ENCODE measurements around the gene MMP10. TPM values are rescaled to one million over a fixed set of nuclear protein-coding genes. Genes with fewer than 3 reads are reported as not detected.
"Not testable (repeated sequence)": the region's sequence is repeated elsewhere in the genome, so short reads cannot be mapped to it uniquely, and the experiment has no call there.

MMP10 gene
- total and polyA plus RNA-seq, 9 donors, result not detected

- H3K27me3 ChIP-seq (ENCODE audit: control insufficient read depth, insufficient read depth, low read length); DNase-seq; H3K4me3 ChIP-seq (ENCODE audit: low read length); H3K36me3 ChIP-seq (ENCODE audit: control insufficient read depth, insufficient read depth, low read length); H3K9me3 ChIP-seq (replicated peaks; ENCODE audit: control insufficient read depth, low read depth, low read length); H3K27ac ChIP-seq (ENCODE audit: low read length); H3K4me1 ChIP-seq (ENCODE audit: control insufficient read depth, insufficient read depth, low read length): not testable (repeated sequence)
- WGBS (ENCODE audit: insufficient coverage), result 47% methylated on average over 6 of the region's 8 CpGs
Observed at GRCh38 chr11:102730944-102731343, 49.5 kb downstream of the MMP10 start.

GRCh38 chr11:102729849-102730815, 50.3 kb downstream of the MMP10 start:
- H3K27ac ChIP-seq (ENCODE audit: low read length), result peak overlapping the region; percentile 40
- H3K9me3 ChIP-seq (replicated peaks; ENCODE audit: control insufficient read depth, low read depth, low read length), result no peaks in the 10 kb centered on the region
- H3K27me3 ChIP-seq (ENCODE audit: control insufficient read depth, insufficient read depth, low read length), result no peaks in the 10 kb centered on the region
- no peaks in the 10 kb centered on the region for H3K36me3 ChIP-seq (ENCODE audit: control insufficient read depth, insufficient read depth, low read length)
- no peak overlapping the region for H3K4me3 ChIP-seq (ENCODE audit: low read length)
- peak; percentile 71 for DNase-seq
- WGBS (ENCODE audit: insufficient coverage), result 53% methylated on average over 7 of the region's 9 CpGs
- H3K4me1 ChIP-seq (ENCODE audit: control insufficient read depth, insufficient read depth, low read length), result no peaks in the 10 kb centered on the region

- H3K9me3 ChIP-seq (replicated peaks; ENCODE audit: control insufficient read depth, low read depth, low read length), result no peaks in the 10 kb centered on the region
- no peak overlapping the region for H3K27ac ChIP-seq (ENCODE audit: low read length)
- no peaks in the 10 kb centered on the region for H3K36me3 ChIP-seq (ENCODE audit: control insufficient read depth, insufficient read depth, low read length)
- no peak overlapping the region for H3K4me3 ChIP-seq (ENCODE audit: low read length)
- WGBS (ENCODE audit: insufficient coverage), result no CpG with 5 or more reads among the region's 2 CpGs
- H3K27me3 ChIP-seq (ENCODE audit: control insufficient read depth, insufficient read depth, low read length), result no peaks in the 10 kb centered on the region
- no peaks in the 10 kb centered on the region for H3K4me1 ChIP-seq (ENCODE audit: control insufficient read depth, insufficient read depth, low read length)
- peak; percentile 26 for DNase-seq
Observed at GRCh38 chr11:102727890-102728289, 52.5 kb downstream of the MMP10 start.

GRCh38 chr11:102724904-102725500, 55.4 kb downstream of the MMP10 start, which contains the start of gene MMP8:
Gene MMP8 (minus strand): TSS chr11:102724954. CDS start chr11:102724855, 99 bp downstream.
- Histone ChIP-seq H3K27ac (ENCODE audit: low read length) (no peak within 1 kb of the TSS), H3K27me3 (ENCODE audit: control insufficient read depth, insufficient read depth, low read length) (no peaks in the 10 kb centered on the region)
- WGBS (ENCODE audit: insufficient coverage), result 33% methylated on average over 2 of the region's 2 CpGs

GRCh38 chr11:102722821-102723220, 57.6 kb downstream of the MMP10 start:
- Histone ChIP-seq H3K36me3 (ENCODE audit: control insufficient read depth, insufficient read depth, low read length) (no peaks in the 10 kb centered on the region), H3K9me3 (replicated peaks; ENCODE audit: control insufficient read depth, low read depth, low read length) (no peaks in the 10 kb centered on the region), H3K27ac (ENCODE audit: low read length) (no peak overlapping the region), H3K4me3 (ENCODE audit: low read length) (no peak overlapping the region), H3K27me3 (ENCODE audit: control insufficient read depth, insufficient read depth, low read length) (no peaks in the 10 kb centered on the region), H3K4me1 (ENCODE audit: control insufficient read depth, insufficient read depth, low read length) (no peaks in the 10 kb centered on the region)
- DNase-seq, result no peak

More at GRCh38 chr11:102724904-102725500, 55.4 kb downstream of the MMP10 start, which contains the start of gene MMP8:
- H3K9me3 ChIP-seq (replicated peaks; ENCODE audit: control insufficient read depth, low read depth, low read length), result no peaks in the 10 kb centered on the region
- H3K4me1 ChIP-seq (ENCODE audit: control insufficient read depth, insufficient read depth, low read length), result no peaks in the 10 kb centered on the region
- no peaks in the 10 kb centered on the region for H3K36me3 ChIP-seq (ENCODE audit: control insufficient read depth, insufficient read depth, low read length)
- no peak for DNase-seq
- no peak within 1 kb of the TSS for H3K4me3 ChIP-seq (ENCODE audit: low read length)

Other genes with a start within 250 kb of the MMP10 start
- gene MMP7, start 249.9 kb downstream of the MMP10 start, total RNA-seq, result not detected
- gene MMP7, start 249.9 kb downstream of the MMP10 start, polyA plus RNA-seq (ENCODE audit: insufficient read depth in 1 of 8, insufficient read length in 8 of 8, low replicate concordance in 1 of 8), result not detected
- not detected for gene MMP20, start 155.3 kb downstream of the MMP10 start, total RNA-seq
- not detected for gene MMP20, start 155.3 kb downstream of the MMP10 start, polyA plus RNA-seq (ENCODE audit: insufficient read depth in 1 of 8, insufficient read length in 8 of 8, low replicate concordance in 1 of 8)
- gene MMP27, start 74.9 kb downstream of the MMP10 start, total RNA-seq, result 0.09 TPM
- gene MMP27, start 74.9 kb downstream of the MMP10 start, polyA plus RNA-seq (ENCODE audit: insufficient read depth in 1 of 8, insufficient read length in 8 of 8, low replicate concordance in 1 of 8), result under 1 TPM in 1 of 8 donors, not detected in 7; 0.77 TPM
- gene MMP8, start 55.7 kb downstream of the MMP10 start, total RNA-seq, result 0.13 TPM
- under 1 TPM; 0.05 to 0.26 (median 0.15) TPM for gene MMP8, start 55.7 kb downstream of the MMP10 start, polyA plus RNA-seq (ENCODE audit: insufficient read depth in 1 of 8, insufficient read length in 8 of 8, low replicate concordance in 1 of 8)
- gene MMP1, start 17.5 kb upstream of the MMP10 start, total RNA-seq, result 0.04 TPM
- 1 to 10 TPM in 4 of 8 donors, under 1 TPM in 4; 0.25 to 3.8 (median 0.96) TPM for gene MMP1, start 17.5 kb upstream of the MMP10 start, polyA plus RNA-seq (ENCODE audit: insufficient read depth in 1 of 8, insufficient read length in 8 of 8, low replicate concordance in 1 of 8)
- 0.22 TPM for gene MMP3, start 63.0 kb upstream of the MMP10 start, total RNA-seq
- under 1 TPM in 4 of 8 donors, not detected in 4; 0.05 to 0.41 (median 0.29) TPM for gene MMP3, start 63.0 kb upstream of the MMP10 start, polyA plus RNA-seq (ENCODE audit: insufficient read depth in 1 of 8, insufficient read length in 8 of 8, low replicate concordance in 1 of 8)
- gene MMP12, start 94.4 kb upstream of the MMP10 start, total RNA-seq, result not detected
- not detected for gene MMP12, start 94.4 kb upstream of the MMP10 start, polyA plus RNA-seq (ENCODE audit: insufficient read depth in 1 of 8, insufficient read length in 8 of 8, low replicate concordance in 1 of 8)
- 0.04 TPM for gene MMP13, start 175.1 kb upstream of the MMP10 start, total RNA-seq
- gene MMP13, start 175.1 kb upstream of the MMP10 start, polyA plus RNA-seq (ENCODE audit: insufficient read depth in 1 of 8, insufficient read length in 8 of 8, low replicate concordance in 1 of 8), result under 1 TPM in 3 of 8 donors, not detected in 5; 0.05 to 0.12 (median 0.09) TPM